ENCODE data around the gene RGS5. TPM values are rescaled to one million over a fixed set of nuclear protein-coding genes. Genes with fewer than 3 reads are reported as not detected.

The RGS5 gene
- total RNA-seq, 1 donor from 2014 or later: 1.4 TPM

DNA sequence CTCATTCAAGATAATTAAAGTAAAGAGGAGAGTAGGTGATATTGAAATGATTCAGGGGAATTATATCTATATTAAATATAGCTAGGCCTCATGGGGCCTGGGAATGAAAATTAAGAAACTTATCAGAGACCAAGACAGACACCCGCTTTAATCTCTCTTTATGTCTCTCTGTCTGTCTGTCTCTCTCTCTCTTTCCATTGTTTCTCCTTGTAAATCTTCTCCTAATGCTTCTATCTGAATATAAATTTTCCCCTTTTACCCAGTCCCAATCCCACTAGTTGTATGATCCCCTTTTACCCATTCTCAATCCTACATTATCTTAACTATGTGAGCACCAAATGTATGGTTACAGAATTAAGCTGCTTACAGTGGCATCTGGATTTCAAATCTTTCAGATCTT is 61.2 kb downstream of the RGS5 start:
- TF ChIP-seq, protein P1, sequence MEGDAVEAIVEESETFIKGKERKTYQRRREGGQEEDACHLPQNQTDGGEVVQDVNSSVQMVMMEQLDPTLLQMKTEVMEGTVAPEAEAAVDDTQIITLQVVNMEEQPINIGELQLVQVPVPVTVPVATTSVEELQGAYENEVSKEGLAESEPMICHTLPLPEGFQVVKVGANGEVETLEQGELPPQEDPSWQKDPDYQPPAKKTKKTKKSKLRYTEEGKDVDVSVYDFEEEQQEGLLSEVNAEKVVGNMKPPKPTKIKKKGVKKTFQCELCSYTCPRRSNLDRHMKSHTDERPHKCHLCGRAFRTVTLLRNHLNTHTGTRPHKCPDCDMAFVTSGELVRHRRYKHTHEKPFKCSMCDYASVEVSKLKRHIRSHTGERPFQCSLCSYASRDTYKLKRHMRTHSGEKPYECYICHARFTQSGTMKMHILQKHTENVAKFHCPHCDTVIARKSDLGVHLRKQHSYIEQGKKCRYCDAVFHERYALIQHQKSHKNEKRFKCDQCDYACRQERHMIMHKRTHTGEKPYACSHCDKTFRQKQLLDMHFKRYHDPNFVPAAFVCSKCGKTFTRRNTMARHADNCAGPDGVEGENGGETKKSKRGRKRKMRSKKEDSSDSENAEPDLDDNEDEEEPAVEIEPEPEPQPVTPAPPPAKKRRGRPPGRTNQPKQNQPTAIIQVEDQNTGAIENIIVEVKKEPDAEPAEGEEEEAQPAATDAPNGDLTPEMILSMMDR (conservative IDR thresholded peaks at IDR 0.05; ENCODE audit: low read depth, low read length): no peak
- no peak for DNase-seq (ENCODE audit: low read depth)
- H3K4me3 ChIP-seq (ENCODE audit: low read depth, low read length): no peak overlapping the region

DNA sequence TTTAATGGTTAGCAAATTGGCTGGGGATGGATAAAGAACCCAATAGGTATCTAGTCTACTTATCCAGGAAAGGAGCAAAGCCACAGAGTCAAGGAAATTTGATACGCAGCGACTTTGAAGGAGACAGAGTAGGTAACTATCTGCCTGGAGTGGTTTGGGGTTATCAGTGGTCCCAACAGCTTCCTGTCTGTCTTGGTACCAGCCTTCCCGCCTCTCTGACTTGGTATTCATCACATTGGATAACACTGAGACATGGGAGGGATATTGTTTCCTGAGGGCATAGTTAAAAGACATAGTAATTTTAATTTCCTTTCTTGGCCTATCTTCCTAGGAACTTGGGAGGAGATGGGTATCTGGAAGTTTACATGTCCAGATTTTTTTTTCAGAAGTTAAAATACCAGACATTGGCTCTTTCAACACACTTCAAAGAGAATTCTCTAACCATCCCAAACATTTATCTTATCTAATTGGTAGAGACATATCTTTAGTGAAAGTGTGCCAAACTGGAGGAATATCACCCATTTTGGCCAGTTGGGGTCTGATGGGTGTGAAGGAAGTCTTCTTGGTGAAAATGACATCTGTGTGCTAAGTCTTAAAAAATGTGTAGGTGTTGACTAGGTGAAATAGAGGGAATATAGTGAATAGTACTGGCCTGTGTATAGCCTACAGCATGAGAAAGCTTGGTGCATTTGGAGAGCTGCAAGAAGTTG is 65.0 kb downstream of the RGS5 start:
- TF ChIP-seq, protein P1 (conservative IDR thresholded peaks at IDR 0.05; ENCODE audit: low read depth, low read length): no peak
- no peak for DNase-seq (ENCODE audit: low read depth)
- no peak overlapping the region for H3K4me3 ChIP-seq (ENCODE audit: low read depth, low read length)

DNA sequence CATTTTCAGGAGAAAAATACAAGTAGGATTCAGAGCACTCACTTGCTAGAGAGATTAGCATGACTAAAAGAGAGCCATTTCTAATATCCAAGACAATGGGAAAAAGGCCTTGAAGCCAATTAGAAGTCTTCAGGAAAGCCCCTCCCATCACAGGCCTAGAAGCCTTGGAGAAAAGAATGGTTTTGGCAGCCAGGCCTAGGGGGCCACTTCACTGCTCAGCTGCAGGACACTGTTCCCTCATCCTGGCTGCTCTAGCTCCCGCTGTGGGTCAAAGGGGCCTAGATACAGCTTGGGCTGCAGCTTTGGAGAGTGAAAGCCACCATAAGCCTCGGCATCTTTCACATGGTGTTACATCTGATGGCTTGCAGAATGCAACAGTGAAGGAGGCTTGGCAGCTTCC is 70.7 kb downstream of the RGS5 start:
- TF ChIP-seq, protein P1 (conservative IDR thresholded peaks at IDR 0.05; ENCODE audit: low read depth, low read length): no peak
- no peak overlapping the region for H3K4me3 ChIP-seq (ENCODE audit: low read depth, low read length)
- DNase-seq (ENCODE audit: low read depth): no peak

DNA sequence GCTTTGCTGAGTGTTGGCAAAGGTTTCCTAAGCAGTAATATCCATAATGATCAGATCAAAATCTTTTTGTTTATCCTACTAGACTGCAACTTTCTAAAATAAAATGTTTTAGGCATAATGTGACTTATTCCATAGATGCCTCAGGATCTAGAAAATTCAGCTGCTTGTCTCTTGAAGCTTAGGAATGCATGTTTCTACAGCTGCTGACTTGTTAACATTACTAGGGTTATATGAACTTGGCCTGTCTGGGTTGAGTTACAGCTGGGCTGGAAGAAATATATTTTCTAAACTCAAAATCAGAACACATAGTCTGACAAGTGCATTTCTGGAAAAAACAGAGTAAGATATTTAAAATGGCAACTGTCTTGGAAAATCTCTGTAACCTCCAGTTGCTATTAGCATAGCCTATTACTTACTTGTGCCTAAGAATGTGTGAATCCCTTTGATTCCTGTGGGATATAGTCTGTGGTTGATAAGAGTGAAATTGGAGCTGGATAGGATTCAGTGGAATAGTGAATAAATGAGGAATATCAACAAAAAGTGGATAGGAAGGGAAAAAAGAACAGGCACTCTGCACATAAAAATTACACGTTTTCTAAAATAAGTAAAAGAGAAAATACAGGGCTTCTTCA is 72.4 kb downstream of the RGS5 start:
- H3K4me3 ChIP-seq (ENCODE audit: low read depth, low read length): no peak overlapping the region
- TF ChIP-seq, protein P1 (conservative IDR thresholded peaks at IDR 0.05; ENCODE audit: low read depth, low read length): no peak
- no peak for DNase-seq (ENCODE audit: low read depth)

DNA sequence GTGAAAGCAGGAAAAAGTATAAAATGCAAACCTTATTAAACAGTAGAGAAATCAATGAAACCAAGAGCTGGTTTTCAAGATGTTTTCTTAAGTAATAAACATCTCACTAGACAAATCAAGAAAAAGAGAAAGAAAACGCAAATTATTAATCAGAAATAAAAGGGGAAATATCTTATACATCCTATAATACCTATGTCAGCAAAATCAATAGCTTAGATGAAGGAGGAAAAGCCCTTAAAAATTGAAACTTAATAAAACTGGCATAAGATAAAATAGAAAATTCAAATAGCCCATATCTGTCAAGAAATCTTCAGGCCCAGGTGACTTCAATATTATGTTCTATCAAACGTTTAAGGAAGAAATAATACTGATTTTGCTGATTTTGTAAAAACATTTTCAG is 74.4 kb downstream of the RGS5 start:
- no peak overlapping the region for H3K4me3 ChIP-seq (ENCODE audit: low read depth, low read length)
- no peak for DNase-seq (ENCODE audit: low read depth)
- TF ChIP-seq, protein P1 (conservative IDR thresholded peaks at IDR 0.05; ENCODE audit: low read depth, low read length): no peak

DNA sequence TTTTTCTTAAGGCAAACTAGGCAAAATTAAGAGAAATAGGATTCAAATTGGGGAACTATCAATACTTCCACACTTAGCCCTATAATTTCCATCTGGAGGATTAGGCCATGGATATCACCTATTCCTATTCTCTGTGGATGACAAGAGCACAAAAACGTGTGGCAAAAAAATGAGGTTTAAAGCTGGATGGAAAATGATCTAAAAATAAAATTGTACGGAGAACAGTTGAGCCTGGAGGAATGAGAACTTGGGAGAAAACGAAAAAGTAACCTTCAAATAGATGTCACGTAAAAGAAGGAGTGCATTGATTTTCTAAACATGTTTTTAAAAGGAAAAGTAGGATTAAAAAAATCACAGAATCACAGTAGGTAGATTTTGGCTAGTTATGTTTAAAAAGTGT is 77.9 kb downstream of the RGS5 start:
- TF ChIP-seq, protein P1 (conservative IDR thresholded peaks at IDR 0.05; ENCODE audit: low read depth, low read length): no peak
- no peak overlapping the region for H3K4me3 ChIP-seq (ENCODE audit: low read depth, low read length)
- no peak for DNase-seq (ENCODE audit: low read depth)

DNA sequence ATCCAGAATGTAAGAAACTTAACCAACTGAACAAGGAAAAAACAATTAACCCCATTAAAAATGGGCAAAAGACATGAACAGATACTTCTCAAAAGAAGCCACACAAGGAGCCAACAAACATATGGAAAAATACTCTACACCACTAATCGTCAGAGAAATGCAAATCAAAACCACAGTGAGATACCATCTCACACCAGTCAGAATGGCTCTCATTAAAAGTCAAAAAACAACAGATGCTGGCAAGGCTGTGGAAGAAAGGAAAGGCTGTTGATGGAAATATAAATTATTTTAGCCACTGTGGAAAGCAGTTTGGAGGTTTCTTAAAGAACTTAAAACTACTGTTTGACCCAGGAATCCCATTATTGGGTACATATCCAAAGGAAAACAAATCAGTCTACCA is 82.3 kb downstream of the RGS5 start:
- no peak for DNase-seq (ENCODE audit: low read depth)
- no peak overlapping the region for H3K4me3 ChIP-seq (ENCODE audit: low read depth, low read length)
- TF ChIP-seq, protein P1 (conservative IDR thresholded peaks at IDR 0.05; ENCODE audit: low read depth, low read length): no peak
